GM19035 (cell line): Measurements from ENCODE around the gene PYGL.
A peak's percentile ranks its signal among the peaks of the same experiment; 100 is the strongest.
"Not testable (repeated sequence)": the region's sequence is repeated elsewhere in the genome, so short reads cannot be mapped to it uniquely, and the experiment has no call there.

Experiments used
- ATAC-seq: cut with Tn5 transposase; IDR thresholded peaks from one replicate; pipeline ENCODE4 v1.9.1; 2021; ENCODE audit not compliant: unreplicated experiment

PYGL gene

DNA sequence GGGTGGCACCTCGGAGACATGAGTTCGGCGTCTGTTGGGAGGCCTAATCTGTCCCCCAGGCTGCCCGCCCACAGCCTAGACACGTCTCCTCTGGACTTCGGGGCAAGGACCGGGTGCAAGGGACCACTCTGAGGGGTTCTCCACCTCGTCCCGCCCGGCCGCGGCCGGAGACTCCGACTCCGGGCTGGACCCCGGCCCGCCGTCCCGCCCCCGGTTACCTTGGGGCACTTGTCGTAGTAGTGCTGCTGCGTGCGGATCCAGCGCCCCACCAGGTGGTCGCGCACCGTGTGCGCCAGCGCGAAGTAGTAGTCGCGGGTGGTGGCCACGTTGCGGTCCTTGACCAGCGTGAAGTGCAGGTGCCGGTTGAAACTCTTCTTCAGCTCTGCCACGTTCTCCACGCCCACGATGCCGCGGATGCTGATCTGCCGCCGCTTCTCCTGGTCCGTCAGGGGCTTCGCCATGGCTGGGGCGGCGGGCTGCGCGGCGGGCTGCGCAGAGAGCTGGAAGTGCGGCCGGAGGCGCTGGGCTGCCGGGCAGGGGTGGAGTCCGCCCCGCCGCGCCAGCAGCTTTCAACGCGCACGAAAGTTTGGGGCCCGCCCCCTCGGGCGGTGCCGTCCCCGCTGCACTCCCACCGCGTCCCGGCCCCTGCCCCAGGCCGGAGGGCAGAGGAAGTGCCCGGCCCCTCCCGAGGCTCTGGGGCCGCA is at the start of gene PYGL:
Gene PYGL (minus strand): TSS at position 541 of the 704 bp plus-strand sequence. CDS start 80 bp downstream, at position 461.
- ATAC-seq: peak; percentile 81

DNA sequence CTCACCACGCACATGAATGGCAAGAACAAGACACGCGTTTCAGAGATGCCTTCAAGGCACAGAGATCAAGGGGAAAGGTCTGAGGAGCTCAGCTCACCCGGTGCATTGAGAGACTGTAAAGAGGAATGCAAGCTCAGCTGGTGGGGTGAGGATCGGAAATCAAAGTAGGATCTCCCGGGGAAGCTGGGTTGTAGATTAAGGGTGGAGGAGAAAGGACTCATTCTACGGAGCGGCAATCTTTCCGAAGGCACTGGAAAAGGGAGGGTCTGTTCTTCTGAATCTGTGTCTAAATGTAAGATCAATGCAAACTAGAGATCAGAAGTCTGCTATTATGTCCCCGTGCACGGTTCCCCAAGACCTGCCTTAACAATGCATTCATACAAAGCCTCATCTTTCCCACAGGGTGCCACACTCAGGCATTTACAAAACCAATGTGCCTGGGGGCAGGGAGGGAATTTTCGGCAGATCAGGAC is 41.6 kb upstream of the PYGL start:
- no peak for ATAC-seq

DNA sequence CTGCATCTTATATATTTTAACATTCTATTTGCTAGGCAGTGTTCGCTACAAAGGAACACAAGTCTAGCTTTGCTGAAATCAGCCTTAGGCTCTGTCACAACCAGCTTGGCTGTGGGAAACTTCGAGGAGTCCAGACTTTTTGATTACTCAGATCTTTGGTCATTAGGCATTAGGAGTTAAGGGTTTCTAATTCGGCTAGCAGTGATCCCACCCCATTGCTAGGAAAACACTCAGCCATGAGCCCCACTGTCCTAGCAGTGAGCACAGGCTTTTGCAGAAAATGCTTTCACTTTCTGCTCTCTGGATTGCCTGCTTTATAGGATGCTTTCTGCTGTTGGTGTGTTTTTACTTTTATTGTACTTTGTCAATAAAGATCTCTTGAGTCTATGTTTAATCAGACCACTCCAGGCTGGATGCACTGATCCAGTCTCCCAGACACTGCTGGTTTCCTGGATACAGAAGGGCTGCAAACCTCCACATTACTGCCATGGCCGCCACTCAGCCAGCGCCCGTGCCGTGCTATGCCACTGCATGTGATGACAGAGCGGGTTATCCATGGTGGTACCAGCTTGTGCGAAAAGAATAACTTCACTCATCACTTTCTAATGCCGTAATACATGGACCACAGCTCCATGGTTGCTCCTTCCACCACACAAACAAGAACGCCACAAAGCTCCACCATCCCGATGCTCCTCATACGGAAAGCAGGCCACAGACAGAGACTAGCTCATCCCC is 41.0 kb upstream of the PYGL start:
- no peak for ATAC-seq

DNA sequence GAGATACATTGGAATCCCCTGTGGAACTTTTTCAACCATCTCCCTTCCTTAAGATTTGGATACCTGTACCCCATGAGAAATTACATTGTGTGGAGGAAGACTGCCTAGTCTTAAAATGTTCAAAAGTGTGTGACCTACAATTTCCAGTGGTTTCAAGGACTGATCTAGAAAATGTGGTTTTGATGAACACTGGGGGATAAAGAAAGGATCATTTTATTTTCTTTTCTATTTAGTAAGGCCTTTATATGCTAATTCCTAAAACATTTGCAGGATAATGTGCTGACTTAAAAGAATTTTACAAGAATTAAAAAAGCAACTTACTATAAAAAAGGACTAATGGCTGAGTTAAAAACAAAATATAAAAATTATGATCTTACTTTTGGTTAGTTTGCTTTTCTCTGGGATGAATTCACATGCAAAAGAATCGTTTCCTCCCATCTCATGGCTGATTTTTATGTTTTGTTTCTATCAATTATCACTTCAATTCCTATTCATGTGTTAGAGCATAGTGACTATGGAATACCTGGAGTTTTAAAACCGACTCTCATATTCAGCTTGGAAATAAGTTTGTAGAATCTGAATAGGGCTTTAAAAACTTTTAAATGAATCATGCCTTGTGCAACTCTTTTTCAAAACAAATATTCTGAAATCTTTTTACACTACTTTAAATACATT is 39.9 kb upstream of the PYGL start:
- ATAC-seq: no peak

DNA sequence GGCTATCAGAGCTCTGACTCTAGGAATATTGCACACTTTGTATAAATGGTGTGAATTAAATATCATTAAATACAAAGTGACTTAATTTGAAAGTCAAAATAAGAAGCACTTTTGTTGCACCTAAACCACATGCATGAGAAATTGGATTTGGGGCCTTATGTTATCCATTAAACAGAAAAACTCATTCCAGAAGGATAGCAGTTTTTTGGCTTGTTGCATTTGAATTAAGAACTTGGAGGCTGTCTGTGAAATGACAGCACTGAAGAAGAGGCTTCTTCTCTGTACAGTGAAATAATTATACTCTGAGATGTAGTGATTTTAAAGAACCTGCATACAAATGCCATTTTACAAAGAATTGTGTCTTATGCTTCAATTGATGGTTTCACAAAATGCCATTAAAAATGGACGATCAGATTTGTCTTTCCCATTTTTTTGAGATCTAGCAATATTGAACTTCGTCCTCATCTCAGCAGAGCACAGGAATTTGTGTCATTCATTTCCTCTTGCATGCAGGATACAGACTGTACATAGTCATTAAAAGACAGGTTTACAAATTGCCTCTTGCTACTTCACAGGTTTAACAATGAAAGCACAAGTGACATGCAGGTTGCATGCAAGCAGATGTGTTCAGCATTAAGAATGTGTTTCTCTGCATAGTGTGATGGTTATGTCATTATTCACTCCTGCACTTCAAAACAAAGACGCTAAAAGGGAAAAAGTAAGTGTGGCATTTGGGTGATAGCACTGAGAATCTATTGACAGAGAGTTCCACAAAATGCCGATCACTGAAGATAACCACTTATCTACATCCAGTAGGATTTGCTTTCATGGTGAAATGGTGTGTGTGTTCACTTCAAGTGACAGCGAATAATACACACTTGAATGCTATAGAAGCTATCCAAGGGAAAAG is 35.9 kb upstream of the PYGL start:
- no peak for ATAC-seq

DNA sequence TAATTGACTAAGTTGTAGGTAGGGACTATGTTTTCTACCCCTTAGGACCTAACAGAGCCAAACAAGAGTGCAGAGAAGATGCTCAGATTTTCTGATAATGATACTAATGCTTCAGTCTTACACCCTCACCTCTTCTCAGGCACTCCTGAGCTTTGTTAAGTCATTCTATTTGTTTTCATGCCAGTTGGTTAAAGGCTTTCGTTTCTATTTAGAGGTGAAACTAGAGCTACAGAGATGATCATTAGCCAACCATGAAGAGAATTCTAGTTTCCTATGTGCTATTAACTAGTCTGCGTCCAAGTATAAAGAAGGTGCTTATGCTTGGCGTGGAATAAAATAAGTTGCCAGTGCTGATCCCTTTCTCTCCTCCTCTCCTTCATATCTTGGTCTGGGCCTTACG is 34.6 kb upstream of the PYGL start:
- ATAC-seq: no peak

GRCh38 chr14:50978529-50978871 is 34.2 kb upstream of the PYGL start:
- no peak for ATAC-seq

- ATAC-seq: no peak
Observed at GRCh38 chr14:50977863-50978528, 33.7 kb upstream of the PYGL start.

- ATAC-seq: no peak
Observed at GRCh38 chr14:50974118-50974517, 29.8 kb upstream of the PYGL start.

- ATAC-seq: no peak
Observed at GRCh38 chr14:50972734-50973133, 28.5 kb upstream of the PYGL start.

DNA sequence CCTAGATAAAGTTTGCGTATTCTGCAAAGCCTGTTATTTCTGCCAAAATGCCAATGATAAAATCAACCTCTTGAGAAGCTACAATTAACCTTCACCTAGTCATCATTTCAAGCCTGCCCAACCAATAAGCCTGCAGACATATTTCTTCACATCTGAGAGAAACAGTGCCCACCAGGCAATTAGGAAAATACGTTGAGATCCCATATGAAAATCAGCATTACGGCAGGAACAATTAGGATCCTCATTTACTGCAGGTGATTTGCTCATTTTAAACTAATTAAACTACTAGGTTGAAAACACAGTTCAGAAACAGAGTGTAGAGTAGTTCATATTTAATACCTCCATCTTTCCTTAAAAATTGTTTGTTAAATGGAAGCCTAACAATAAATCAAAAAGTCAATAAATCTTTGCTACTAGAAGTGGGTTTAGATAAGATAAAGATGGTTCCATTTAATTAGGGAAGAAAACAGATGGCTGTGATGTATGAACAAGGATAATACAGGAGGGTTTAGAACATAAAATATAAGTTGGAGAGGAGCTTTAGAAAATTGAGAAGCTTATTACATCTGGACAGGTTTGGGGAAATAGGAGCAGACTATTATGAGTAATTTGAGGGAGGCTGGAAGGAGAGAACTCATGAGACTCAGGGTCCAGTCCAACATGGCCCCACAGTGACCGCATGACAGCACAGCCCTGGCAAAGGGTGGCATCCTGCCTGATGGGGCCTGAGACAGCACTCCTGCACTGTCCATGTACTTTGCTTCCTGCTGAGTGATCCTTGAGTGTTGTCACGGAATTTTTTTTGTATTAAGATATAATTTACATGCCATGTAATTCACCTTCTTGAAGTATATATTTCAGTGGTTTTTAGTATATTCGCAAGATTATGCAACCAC is 26.9 kb upstream of the PYGL start:
- no peak for ATAC-seq

- ATAC-seq: no peak
Observed at GRCh38 chr14:50967790-50968189, 23.5 kb upstream of the PYGL start.

- no peak for ATAC-seq
Observed at GRCh38 chr14:50967103-50967502, 22.8 kb upstream of the PYGL start.

DNA sequence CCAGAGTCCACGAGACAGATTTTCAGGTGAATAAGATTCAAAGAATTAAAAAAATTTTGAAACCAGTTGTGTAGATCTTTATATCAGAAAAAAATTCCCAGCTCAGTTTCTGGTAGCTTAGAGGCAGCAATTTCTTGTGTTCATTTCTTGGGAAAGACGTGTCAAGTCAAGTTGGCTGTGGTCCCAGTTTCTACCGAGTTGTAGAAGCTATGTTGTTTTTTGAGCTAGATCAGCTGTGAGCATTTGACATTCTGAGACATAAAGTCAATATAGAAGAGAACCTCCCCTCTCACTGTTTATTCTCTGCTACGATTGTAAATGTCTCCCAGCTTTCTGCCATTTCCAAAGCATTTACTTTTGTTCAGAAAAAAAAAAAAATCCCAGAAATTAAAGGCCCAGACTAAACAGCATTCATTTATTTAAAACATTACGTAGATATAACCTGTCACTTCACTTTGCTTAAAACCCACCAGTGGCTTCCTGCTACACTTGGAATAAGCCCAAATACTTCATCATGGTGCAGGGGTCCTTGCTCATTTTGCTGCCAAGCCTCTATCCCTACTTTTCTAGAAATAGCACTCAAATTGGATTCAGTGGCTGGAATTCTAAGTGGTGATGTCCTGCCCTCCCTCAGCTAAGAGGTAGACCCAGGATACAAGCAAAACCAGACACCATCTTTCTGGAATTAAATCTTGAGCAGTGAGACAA is 20.6 kb upstream of the PYGL start:
- no peak for ATAC-seq

- no peak for ATAC-seq
Observed at GRCh38 chr14:50963919-50964318, 19.6 kb upstream of the PYGL start.

DNA sequence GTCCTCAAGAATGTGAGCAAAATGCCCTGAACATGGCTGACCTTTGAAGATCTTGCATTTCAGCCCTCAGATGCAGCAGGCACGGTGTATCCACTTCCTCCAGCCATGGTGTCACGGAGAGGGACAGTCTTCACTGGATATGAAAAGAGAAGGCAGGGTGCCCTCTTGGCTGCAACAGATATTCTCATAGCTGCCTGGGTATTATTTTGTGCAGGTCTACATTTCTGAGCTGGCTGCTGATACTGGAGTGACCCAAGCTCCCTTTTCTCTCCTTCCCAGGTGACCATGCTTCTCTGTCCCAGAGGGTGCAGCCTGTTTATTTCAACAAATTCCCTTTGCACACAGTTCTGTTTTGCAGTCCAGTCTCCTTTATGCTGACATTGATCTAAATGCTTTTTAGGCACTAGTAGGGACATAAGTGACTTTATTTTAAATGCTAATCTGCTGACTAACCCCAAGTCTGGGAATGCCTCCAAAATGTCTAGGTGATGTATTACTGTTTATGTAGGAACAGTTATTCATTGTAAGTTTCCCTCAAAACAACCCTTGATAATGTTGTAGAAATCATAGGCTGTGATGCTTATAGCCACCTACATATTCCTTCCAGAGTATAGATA is 17.4 kb upstream of the PYGL start:
- no peak for ATAC-seq

- ATAC-seq: no peak
Observed at GRCh38 chr14:50957296-50957695, 13.0 kb upstream of the PYGL start.

- not testable (repeated sequence) for ATAC-seq
Observed at GRCh38 chr14:50956421-50956820, 12.1 kb upstream of the PYGL start.
